NCI-H2196 treated with DMSO at 0.1 percent for 48 hours (cell line): Measurements from ENCODE around the gene ESRRG.

Source experiments
- DNase-seq: peaks from one replicate; lab custom pipeline; 2025; ENCODE audit not compliant: unreplicated experiment; lab: John Stamatoyannopoulos, UW

Gene ESRRG

GRCh38 chr1:216457356-216457755, 265.9 kb downstream of the ESRRG start:
- DNase-seq, result no peak

- DNase-seq, result no peak
Measured at GRCh38 chr1:216456682-216457081, 266.5 kb downstream of the ESRRG start.

- no peak for DNase-seq
Measured at GRCh38 chr1:216453777-216454176, 269.5 kb downstream of the ESRRG start.
